ENCODE data around the gene SPTLC3.

DNA sequence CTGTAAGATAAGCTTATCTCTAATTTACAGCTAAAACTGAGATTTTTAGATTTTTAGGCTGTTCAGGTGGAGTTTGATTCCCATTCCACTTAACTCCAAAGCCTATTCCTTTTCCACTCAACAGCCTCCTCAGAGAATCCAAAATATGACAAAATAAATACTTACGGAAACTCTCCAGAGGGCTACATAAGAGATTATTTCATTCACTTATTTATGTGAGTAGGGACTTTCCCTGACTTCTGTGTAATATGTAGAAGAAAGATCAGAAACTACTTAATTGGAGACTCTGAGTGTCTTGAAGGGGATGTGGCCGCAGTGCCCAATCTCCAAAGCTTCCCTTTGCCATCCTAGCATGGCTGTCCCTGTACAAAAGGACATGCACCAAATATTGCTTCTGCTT lies 140.2 kb downstream of the SPTLC3 start:
- TF ChIP-seq, protein P1, sequence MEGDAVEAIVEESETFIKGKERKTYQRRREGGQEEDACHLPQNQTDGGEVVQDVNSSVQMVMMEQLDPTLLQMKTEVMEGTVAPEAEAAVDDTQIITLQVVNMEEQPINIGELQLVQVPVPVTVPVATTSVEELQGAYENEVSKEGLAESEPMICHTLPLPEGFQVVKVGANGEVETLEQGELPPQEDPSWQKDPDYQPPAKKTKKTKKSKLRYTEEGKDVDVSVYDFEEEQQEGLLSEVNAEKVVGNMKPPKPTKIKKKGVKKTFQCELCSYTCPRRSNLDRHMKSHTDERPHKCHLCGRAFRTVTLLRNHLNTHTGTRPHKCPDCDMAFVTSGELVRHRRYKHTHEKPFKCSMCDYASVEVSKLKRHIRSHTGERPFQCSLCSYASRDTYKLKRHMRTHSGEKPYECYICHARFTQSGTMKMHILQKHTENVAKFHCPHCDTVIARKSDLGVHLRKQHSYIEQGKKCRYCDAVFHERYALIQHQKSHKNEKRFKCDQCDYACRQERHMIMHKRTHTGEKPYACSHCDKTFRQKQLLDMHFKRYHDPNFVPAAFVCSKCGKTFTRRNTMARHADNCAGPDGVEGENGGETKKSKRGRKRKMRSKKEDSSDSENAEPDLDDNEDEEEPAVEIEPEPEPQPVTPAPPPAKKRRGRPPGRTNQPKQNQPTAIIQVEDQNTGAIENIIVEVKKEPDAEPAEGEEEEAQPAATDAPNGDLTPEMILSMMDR (IDR thresholded peaks at IDR 0.05) = no peak
- TF ChIP-seq EZH2 (IDR thresholded peaks at IDR 0.05; ENCODE audit: borderline replicate concordance, insufficient read depth, low read depth, low read length, poor library complexity, severe bottlenecking) = no peak
